ENCODE data around the gene PSRC1.

- TF ChIP-seq CTCF (IDR thresholded peaks at IDR 0.05) (no peak), EP300 (IDR thresholded peaks at IDR 0.05) (no peak)
Observed at GRCh38 chr1:109280862-109281261, 2.1 kb downstream of the PSRC1 start.
